NB4 (cell line): ENCODE data around the gene TTLL6.

ENCODE experiments used
- POLR2A ChIP-seq: IDR thresholded peaks from 2 replicates; pipeline ENCODE4 v1.6.1; 2011; ENCODE audit warnings: mild to moderate bottlenecking; ENCODE audit not compliant: insufficient read length; ENCODE audit errors: extremely low read depth
- TF ChIP-seq, protein P1 (sequence below): IDR thresholded peaks from 2 replicates; pipeline ENCODE4 v1.6.1; 2011; ENCODE audit warnings: low read depth, low read length
- TF ChIP-seq, protein P2 (sequence below): IDR thresholded peaks from one replicate; pipeline ENCODE4 v1.5.1; 2012; ENCODE audit warnings: low read depth, low read length

DNA sequence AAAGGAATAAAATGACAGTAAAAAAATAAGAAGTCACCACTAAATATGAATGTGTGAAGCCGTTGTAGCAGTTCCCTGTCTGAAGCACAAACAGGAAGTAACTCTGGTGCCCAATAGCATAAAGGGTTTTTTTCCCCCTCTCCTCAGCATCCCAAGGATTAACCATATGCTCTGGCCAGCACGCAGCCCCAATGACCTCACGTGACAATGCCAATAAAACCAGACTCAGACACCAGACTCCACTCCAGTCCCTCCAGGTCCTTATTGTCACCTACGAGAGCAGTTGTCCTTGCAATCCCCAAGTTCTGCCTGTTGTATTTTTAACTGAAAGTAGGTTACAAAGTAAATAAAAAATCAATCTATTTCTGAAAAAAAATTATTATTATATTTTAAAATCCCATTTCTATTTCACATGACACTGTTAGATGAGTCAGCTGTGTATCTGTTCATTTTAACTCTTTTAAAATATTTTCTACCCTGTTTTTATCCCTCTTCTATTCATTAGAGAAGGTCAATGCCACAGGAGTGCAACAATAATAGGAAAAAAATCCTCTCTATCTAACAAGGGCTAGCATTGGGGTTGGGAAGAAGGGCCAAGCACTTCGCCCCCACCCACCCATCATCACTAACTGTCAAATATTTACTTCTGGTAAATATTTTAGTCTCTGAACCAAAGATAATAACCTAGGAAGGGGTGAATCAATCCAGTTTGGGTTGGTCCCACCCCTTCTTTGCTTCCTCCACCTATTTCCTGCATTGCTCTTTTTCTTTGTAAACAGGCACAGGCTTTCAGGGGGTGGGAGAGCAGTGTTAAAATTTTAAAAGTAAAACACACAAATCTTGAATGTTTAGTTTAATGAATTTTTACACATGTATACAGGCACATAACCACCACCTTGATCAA, 101.3 kb downstream of the TTLL6 start:
- TF ChIP-seq, protein P1, sequence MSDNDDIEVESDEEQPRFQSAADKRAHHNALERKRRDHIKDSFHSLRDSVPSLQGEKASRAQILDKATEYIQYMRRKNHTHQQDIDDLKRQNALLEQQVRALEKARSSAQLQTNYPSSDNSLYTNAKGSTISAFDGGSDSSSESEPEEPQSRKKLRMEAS: no peak
- TF ChIP-seq, protein P2, sequence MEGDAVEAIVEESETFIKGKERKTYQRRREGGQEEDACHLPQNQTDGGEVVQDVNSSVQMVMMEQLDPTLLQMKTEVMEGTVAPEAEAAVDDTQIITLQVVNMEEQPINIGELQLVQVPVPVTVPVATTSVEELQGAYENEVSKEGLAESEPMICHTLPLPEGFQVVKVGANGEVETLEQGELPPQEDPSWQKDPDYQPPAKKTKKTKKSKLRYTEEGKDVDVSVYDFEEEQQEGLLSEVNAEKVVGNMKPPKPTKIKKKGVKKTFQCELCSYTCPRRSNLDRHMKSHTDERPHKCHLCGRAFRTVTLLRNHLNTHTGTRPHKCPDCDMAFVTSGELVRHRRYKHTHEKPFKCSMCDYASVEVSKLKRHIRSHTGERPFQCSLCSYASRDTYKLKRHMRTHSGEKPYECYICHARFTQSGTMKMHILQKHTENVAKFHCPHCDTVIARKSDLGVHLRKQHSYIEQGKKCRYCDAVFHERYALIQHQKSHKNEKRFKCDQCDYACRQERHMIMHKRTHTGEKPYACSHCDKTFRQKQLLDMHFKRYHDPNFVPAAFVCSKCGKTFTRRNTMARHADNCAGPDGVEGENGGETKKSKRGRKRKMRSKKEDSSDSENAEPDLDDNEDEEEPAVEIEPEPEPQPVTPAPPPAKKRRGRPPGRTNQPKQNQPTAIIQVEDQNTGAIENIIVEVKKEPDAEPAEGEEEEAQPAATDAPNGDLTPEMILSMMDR: no peak
- no peak for TF ChIP-seq POLR2A
